ENCODE measurements around the gene ILDR2. TPM values are rescaled to one million over a fixed set of nuclear protein-coding genes. Genes with fewer than 3 reads are reported as not detected.

ILDR2 gene
- polyA plus RNA-seq, 1 of the 3 experiments (the other 2 are of a cell fraction): 0.05 TPM

DNA sequence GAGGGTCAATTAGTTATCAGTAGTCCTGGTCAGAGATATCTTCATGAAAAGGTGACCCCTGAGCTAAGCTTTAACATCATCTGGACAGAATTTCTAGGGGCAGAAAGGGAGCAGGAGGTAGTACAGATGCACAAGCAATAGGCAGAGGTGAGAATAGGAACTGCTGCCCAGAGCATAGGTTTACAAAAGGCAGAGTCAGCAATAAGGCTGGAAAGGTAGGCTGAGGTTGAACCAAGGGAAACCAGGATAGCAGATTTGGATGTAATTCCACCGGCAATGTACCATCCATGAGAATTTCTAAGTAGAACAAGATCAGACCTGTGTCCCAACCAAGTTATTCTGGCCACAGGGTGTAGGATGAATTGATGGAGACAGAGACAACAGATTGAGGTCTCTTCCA is 6.2 kb upstream of the ILDR2 start:
- DNase-seq: no peak

DNA sequence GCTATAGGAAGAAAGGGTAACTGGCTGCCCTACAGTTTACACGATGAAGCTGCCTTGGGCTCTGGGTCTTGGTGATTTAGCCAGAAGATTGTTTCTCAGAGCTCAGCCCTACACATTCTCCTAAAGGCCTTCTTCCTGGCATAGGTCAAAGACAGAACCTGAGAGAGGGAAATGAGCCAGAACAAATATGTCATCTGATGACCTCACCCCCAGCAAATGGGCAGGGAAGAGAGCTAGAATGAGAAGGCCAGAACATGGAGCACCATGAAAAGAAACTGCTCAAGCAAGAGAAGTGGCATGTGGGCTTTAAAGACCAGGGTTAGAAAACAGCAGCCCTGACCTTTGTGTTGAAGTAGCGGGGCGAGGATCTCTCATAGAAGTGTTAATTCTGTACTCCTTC is 5.5 kb upstream of the ILDR2 start:
- 25% methylated on average over 3 of the region's 3 CpGs for WGBS (ENCODE audit: low lambda C conversion rate)
- Histone ChIP-seq H3K36me3 (replicated peaks in 1 of 2; ENCODE audit: control insufficient read depth in 1 of 2, insufficient read depth in 2 of 2, low read length in 1 of 2) (no peaks in the 10 kb centered on the region), H3K9me3 (no peaks in the 10 kb centered on the region), H3K4me3 (ENCODE audit: low read depth in 2 of 2, low read length in 1 of 2) (no peak overlapping the region), H3K4me2 (no peak overlapping the region), H3K27ac (ENCODE audit: low read depth in 2 of 2, low read length in 1 of 2) (no peak overlapping the region), H3K9me2 (no peaks in the 10 kb centered on the region), H3K79me2 (ENCODE audit: insufficient read depth) (no peaks in the 10 kb centered on the region), H3K4me1 (ENCODE audit: control insufficient read depth in 1 of 2, insufficient read depth in 2 of 2, low read depth in 1 of 2, low read length in 1 of 2) (peaks cover 0 to under 1% of the 10 kb centered on the region in 2 experiments; a peak in 1 of 4 replicates), H3K27me3 (ENCODE audit: insufficient read depth) (peaks cover 22% of the 10 kb centered on the region), H4K20me1 (ENCODE audit: insufficient read depth) (no peaks in the 10 kb centered on the region), H2AFZ (ENCODE audit: low read depth) (no peak overlapping the region), H3F3A (replicated peaks; ENCODE audit: insufficient read depth) (no peaks in the 10 kb centered on the region), H3K9ac (no peak overlapping the region)
- no peak for DNase-seq
- ChIA-PET POLR2A (no interaction called here), CTCF (interaction anchor here (2.3 to 2.9 kb wide), 2 partner anchors 71 to 78 kb away, joined by 9 to 10 read pairs; no protein-coding TSS in a partner anchor)
- no peak for TF ChIP-seq GABPA (IDR thresholded peaks at IDR 0.05; ENCODE audit: low read depth)

More for the DNA sequence above, 6.2 kb upstream of the ILDR2 start:
- POLR2A ChIA-PET: no interaction called here
- no peak for TF ChIP-seq YY1 (IDR thresholded peaks at IDR 0.05; ENCODE audit: low read depth)
- TF ChIP-seq RXRA (IDR thresholded peaks at IDR 0.05; ENCODE audit: borderline replicate concordance, low read depth): no peak
- no peak for TF ChIP-seq CHD2 (IDR thresholded peaks at IDR 0.05; ENCODE audit: low read length, partially characterized antibody)
- no peak for TF ChIP-seq ELF1 (IDR thresholded peaks at IDR 0.05)
- TF ChIP-seq, protein P1, sequence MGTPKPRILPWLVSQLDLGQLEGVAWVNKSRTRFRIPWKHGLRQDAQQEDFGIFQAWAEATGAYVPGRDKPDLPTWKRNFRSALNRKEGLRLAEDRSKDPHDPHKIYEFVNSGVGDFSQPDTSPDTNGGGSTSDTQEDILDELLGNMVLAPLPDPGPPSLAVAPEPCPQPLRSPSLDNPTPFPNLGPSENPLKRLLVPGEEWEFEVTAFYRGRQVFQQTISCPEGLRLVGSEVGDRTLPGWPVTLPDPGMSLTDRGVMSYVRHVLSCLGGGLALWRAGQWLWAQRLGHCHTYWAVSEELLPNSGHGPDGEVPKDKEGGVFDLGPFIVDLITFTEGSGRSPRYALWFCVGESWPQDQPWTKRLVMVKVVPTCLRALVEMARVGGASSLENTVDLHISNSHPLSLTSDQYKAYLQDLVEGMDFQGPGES (IDR thresholded peaks at IDR 0.05; ENCODE audit: low read depth, low read length): no peak
- TF ChIP-seq, protein P2, sequence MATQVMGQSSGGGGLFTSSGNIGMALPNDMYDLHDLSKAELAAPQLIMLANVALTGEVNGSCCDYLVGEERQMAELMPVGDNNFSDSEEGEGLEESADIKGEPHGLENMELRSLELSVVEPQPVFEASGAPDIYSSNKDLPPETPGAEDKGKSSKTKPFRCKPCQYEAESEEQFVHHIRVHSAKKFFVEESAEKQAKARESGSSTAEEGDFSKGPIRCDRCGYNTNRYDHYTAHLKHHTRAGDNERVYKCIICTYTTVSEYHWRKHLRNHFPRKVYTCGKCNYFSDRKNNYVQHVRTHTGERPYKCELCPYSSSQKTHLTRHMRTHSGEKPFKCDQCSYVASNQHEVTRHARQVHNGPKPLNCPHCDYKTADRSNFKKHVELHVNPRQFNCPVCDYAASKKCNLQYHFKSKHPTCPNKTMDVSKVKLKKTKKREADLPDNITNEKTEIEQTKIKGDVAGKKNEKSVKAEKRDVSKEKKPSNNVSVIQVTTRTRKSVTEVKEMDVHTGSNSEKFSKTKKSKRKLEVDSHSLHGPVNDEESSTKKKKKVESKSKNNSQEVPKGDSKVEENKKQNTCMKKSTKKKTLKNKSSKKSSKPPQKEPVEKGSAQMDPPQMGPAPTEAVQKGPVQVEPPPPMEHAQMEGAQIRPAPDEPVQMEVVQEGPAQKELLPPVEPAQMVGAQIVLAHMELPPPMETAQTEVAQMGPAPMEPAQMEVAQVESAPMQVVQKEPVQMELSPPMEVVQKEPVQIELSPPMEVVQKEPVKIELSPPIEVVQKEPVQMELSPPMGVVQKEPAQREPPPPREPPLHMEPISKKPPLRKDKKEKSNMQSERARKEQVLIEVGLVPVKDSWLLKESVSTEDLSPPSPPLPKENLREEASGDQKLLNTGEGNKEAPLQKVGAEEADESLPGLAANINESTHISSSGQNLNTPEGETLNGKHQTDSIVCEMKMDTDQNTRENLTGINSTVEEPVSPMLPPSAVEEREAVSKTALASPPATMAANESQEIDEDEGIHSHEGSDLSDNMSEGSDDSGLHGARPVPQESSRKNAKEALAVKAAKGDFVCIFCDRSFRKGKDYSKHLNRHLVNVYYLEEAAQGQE (IDR thresholded peaks at IDR 0.05; ENCODE audit: low read depth, low read length): no peak
- no peak for TF ChIP-seq RCOR1 (IDR thresholded peaks at IDR 0.05; ENCODE audit: low read length)
- TF ChIP-seq TEAD4 (IDR thresholded peaks at IDR 0.05; ENCODE audit: borderline replicate concordance, insufficient read depth): no peak
- no peak for TF ChIP-seq FOSL2 (IDR thresholded peaks at IDR 0.05; ENCODE audit: borderline replicate concordance, low read depth)
- TF ChIP-seq, protein P3, sequence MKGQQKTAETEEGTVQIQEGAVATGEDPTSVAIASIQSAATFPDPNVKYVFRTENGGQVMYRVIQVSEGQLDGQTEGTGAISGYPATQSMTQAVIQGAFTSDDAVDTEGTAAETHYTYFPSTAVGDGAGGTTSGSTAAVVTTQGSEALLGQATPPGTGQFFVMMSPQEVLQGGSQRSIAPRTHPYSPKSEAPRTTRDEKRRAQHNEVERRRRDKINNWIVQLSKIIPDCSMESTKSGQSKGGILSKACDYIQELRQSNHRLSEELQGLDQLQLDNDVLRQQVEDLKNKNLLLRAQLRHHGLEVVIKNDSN (IDR thresholded peaks at IDR 0.05; ENCODE audit: borderline replicate concordance, low read depth): no peak
- no peak for TF ChIP-seq TAF1 (IDR thresholded peaks at IDR 0.05; ENCODE audit: borderline replicate concordance, low read depth, low read length)
- no peak for TF ChIP-seq NRF1 (IDR thresholded peaks at IDR 0.05; ENCODE audit: low read depth, low read length)
- no peaks in the 10 kb centered on the region for H4K20me1 ChIP-seq (ENCODE audit: insufficient read depth)
- peaks cover 17% of the 10 kb centered on the region for H3K27me3 ChIP-seq (ENCODE audit: insufficient read depth)
- CTCF ChIA-PET: interaction anchor here (1.6 to 2.9 kb wide), 2 partner anchors 13 to 72 kb away, joined by 3 to 10 read pairs; no protein-coding TSS in a partner anchor
- H3K36me3 ChIP-seq (replicated peaks in 1 of 2; ENCODE audit: control insufficient read depth in 1 of 2, insufficient read depth in 2 of 2, low read length in 1 of 2): no peaks in the 10 kb centered on the region
- no peaks in the 10 kb centered on the region for H3K9me3 ChIP-seq
- no peak overlapping the region for H3K4me2 ChIP-seq
- no peaks in the 10 kb centered on the region for H3K9me2 ChIP-seq
- no peaks in the 10 kb centered on the region for H3F3A ChIP-seq (replicated peaks; ENCODE audit: insufficient read depth)
- no peaks in the 10 kb centered on the region for H3K79me2 ChIP-seq (ENCODE audit: insufficient read depth)
- no peak overlapping the region for H2AFZ ChIP-seq (ENCODE audit: low read depth)
- no peaks in the 10 kb centered on the region for H3K4me1 ChIP-seq (ENCODE audit: control insufficient read depth in 1 of 2, insufficient read depth in 2 of 2, low read depth in 1 of 2, low read length in 1 of 2)
- H3K27ac ChIP-seq (ENCODE audit: low read depth in 2 of 2, low read length in 1 of 2): no peak overlapping the region
- WGBS (ENCODE audit: low lambda C conversion rate): 6% methylated on average over 1 of the region's 1 CpG
- H3K9ac ChIP-seq: no peak overlapping the region
- no peak overlapping the region for H3K4me3 ChIP-seq (ENCODE audit: low read depth in 2 of 2, low read length in 1 of 2)
